K562 (cell line): Measurements from ENCODE around the gene GTF3C6.

Experiments used
- FOSL1 ChIP-seq: fragments of 200-800 bp; sonication (Bioruptor generic); conservative IDR thresholded peaks from 2 replicates; pipeline ENCODE4 v1.6.1; 2016; ENCODE audit warnings: missing genetic modification characterization, missing compliant biosample characterization
- HMG20B ChIP-seq: fragments of 250-450 bp; sonication (Bioruptor Pico); IDR thresholded peaks from 2 replicates; pipeline ENCODE4 v1.5.0; 2021; ENCODE audit warnings: mild to moderate bottlenecking
- MBD2 ChIP-seq: sonication (generic); IDR thresholded peaks from 2 replicates; pipeline ENCODE4 v1.6.1; 2016; ENCODE audit warnings: low read depth, borderline replicate concordance
- PHF8 ChIP-seq: fragments of 200-600 bp; sonication (generic); IDR thresholded peaks from 2 replicates; pipeline ENCODE4 v1.6.1; 2012; ENCODE audit warnings: mixed run types, mild to moderate bottlenecking, inconsistent platforms, low read length, moderate library complexity, borderline replicate concordance
- RAD21 ChIP-seq, 2 experiments: fragments of 250-450 bp in 1 of 2; fragments of 450-650 bp in 1 of 2; sonication (Bioruptor Pico) in 1 of 2; formaldehyde crosslinking in 1 of 2; IDR thresholded peaks in 1 of 2; conservative IDR thresholded peaks in 1 of 2; 2 replicates each; pipeline versions ENCODE4 v1.4.0 to v1.8.0; 2020 to 2022; ENCODE audit warnings: mild to moderate bottlenecking in 2 of 2, moderate library complexity in 1 of 2
- RBM39 ChIP-seq: fragments of 200-400 bp; formaldehyde crosslinking; optimal IDR thresholded peaks from 2 replicates; pipeline ENCODE3; 2018; ENCODE audit warnings: low read depth, low read length
- TCFL5 ChIP-seq: fragments of 250-450 bp; sonication (Bioruptor Pico); conservative IDR thresholded peaks from 2 replicates; pipeline ENCODE4 v1.6.1; 2021; ENCODE audit warnings: mild to moderate bottlenecking, moderate library complexity, matching md5 sums
- WHSC1 ChIP-seq: IDR thresholded peaks from one replicate; pipeline ENCODE4 v1.6.1; 2012; ENCODE audit warnings: low read length, control low read depth, inconsistent platforms
- ZNF282 ChIP-seq: sonication (generic); formaldehyde crosslinking; IDR thresholded peaks from 2 replicates; pipeline ENCODE4 v1.8.1; 2023; ENCODE audit warnings: missing genetic modification reagents
- TF ChIP-seq, protein P1 (sequence below), 3 experiments: IDR thresholded peaks in 2 of 3; conservative IDR thresholded peaks in 1 of 3; 2 replicates each; pipeline ENCODE4 v1.5.1; 2011 to 2012; ENCODE audit warnings: low read length in 3 of 3, mild to moderate bottlenecking in 3 of 3, control low read depth in 2 of 3, improper control_type of control experiment in 1 of 3, inconsistent platforms in 1 of 3, low read depth in 1 of 3, mixed read lengths in 1 of 3, moderate library complexity in 1 of 3; ENCODE audit not compliant: insufficient read depth in 2 of 3
- TF ChIP-seq, protein P2 (sequence below): fragments of 450-650 bp; formaldehyde crosslinking; IDR thresholded peaks from 2 replicates; pipeline ENCODE4 v1.4.0; 2020; ENCODE audit warnings: mild to moderate bottlenecking

DNA sequence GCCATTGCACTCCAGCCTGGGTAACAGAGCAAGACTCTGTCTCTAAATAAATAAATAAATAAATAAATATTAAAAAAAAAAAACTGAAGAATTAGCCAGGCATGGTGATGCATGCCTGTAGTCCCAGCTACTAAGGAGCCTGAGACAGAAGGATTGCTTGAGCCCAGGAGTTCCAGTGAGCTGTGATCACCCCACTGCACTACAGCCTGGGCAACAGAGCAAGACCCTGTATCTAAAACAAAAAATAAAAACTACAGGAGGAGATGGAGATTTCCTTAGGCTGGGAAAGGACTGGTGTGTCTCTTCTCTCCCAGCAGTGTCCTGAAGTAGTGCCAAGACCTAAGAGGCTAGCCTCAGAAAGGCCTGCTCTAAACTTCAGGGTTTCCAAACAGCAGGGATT lies 8.1 kb upstream of the GTF3C6 start:
- TF ChIP-seq, protein P1, sequence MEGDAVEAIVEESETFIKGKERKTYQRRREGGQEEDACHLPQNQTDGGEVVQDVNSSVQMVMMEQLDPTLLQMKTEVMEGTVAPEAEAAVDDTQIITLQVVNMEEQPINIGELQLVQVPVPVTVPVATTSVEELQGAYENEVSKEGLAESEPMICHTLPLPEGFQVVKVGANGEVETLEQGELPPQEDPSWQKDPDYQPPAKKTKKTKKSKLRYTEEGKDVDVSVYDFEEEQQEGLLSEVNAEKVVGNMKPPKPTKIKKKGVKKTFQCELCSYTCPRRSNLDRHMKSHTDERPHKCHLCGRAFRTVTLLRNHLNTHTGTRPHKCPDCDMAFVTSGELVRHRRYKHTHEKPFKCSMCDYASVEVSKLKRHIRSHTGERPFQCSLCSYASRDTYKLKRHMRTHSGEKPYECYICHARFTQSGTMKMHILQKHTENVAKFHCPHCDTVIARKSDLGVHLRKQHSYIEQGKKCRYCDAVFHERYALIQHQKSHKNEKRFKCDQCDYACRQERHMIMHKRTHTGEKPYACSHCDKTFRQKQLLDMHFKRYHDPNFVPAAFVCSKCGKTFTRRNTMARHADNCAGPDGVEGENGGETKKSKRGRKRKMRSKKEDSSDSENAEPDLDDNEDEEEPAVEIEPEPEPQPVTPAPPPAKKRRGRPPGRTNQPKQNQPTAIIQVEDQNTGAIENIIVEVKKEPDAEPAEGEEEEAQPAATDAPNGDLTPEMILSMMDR (IDR thresholded peaks at IDR 0.05 in 2 of 3, conservative IDR thresholded peaks at IDR 0.05 in 1 of 3; ENCODE audit: insufficient read depth in 2 of 3, low read depth in 1 of 3, low read length in 3 of 3) = no peak
- TF ChIP-seq RAD21 (CRISPR knock-in tag; conservative IDR thresholded peaks at IDR 0.05 in 1 of 2, IDR thresholded peaks at IDR 0.05 in 1 of 2) = no peak
- TF ChIP-seq FOSL1 = no peak
- no peak for TF ChIP-seq TCFL5 (CRISPR knock-in tag)
- no peak for TF ChIP-seq HMG20B (CRISPR knock-in tag)
- TF ChIP-seq MBD2 = no peak
- TF ChIP-seq RBM39 = no peak
- TF ChIP-seq WHSC1 = no peak
- TF ChIP-seq PHF8 = no peak
- TF ChIP-seq, protein P2, sequence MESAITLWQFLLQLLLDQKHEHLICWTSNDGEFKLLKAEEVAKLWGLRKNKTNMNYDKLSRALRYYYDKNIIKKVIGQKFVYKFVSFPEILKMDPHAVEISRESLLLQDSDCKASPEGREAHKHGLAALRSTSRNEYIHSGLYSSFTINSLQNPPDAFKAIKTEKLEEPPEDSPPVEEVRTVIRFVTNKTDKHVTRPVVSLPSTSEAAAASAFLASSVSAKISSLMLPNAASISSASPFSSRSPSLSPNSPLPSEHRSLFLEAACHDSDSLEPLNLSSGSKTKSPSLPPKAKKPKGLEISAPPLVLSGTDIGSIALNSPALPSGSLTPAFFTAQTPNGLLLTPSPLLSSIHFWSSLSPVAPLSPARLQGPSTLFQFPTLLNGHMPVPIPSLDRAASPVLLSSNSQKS (CRISPR knock-in tag) = no peak
- no peak for TF ChIP-seq ZNF282
